H9 (cell line): ENCODE measurements around the gene LINC01488. TPM values are rescaled to one million over a fixed set of nuclear protein-coding genes. Genes with fewer than 3 reads are reported as not detected.

Experiments
- DNase-seq: peaks from one replicate; pipeline ENCODE4 v3.0.0-alpha.2; 2017
- H2AFZ ChIP-seq: one replicate; pipeline ENCODE4 v1.6.1; 2013; ENCODE audit warnings: mild to moderate bottlenecking, low read length, control low read depth, moderate library complexity
- H2AK5ac ChIP-seq: 2 replicates; pipeline ENCODE4 v1.6.1; 2013; ENCODE audit warnings: low read length, control low read depth, mixed read lengths; ENCODE audit not compliant: insufficient read length
- H2BK120ac ChIP-seq: one replicate; pipeline ENCODE4 v1.6.1; 2013; ENCODE audit warnings: low read depth, mild to moderate bottlenecking, low read length, control low read depth, inconsistent platforms; ENCODE audit not compliant: poor library complexity, severe bottlenecking
- H2BK12ac ChIP-seq: 2 replicates; pipeline ENCODE4 v1.6.1; 2013; ENCODE audit warnings: low read length, control low read depth, mixed read lengths, low read depth; ENCODE audit not compliant: insufficient read length
- H2BK15ac ChIP-seq: 2 replicates; pipeline ENCODE4 v1.6.1; 2013; ENCODE audit warnings: low read depth, low read length, control low read depth
- H2BK20ac ChIP-seq: one replicate; pipeline ENCODE4 v1.6.1; 2013; ENCODE audit warnings: low read depth, mild to moderate bottlenecking, low read length, control low read depth, inconsistent platforms; ENCODE audit not compliant: poor library complexity, severe bottlenecking
- H2BK5ac ChIP-seq: 2 replicates; pipeline ENCODE4 v1.6.1; 2013; ENCODE audit warnings: low read length, control low read depth, mixed read lengths; ENCODE audit not compliant: insufficient read length
- H3K14ac ChIP-seq: 2 replicates; pipeline ENCODE4 v1.6.1; 2013; ENCODE audit warnings: low read length, control low read depth; ENCODE audit not compliant: insufficient read depth
- H3K18ac ChIP-seq: 2 replicates; pipeline ENCODE4 v1.6.1; 2013; ENCODE audit warnings: low read depth, mild to moderate bottlenecking, mixed read lengths, low read length, control low read depth; ENCODE audit not compliant: insufficient read length
- H3K23ac ChIP-seq: 2 replicates; pipeline ENCODE4 v1.6.1; 2013; ENCODE audit warnings: low read length, control low read depth, mixed read lengths, low read depth; ENCODE audit not compliant: insufficient read length
- H3K23me2 ChIP-seq: 2 replicates; pipeline ENCODE4 v1.6.1; 2013; ENCODE audit warnings: low read depth, mild to moderate bottlenecking, mixed read lengths, low read length, control low read depth; ENCODE audit not compliant: insufficient read length, poor library complexity, severe bottlenecking
- H3K27ac ChIP-seq: 2 replicates; pipeline ENCODE4 v1.5.1; 2013; ENCODE audit warnings: low read length, control low read depth, mixed read lengths, low read depth; ENCODE audit not compliant: insufficient read length
- H3K27me3 ChIP-seq: 2 replicates; pipeline ENCODE4 v1.6.1; 2013; ENCODE audit warnings: low read length, control low read depth, inconsistent platforms; ENCODE audit not compliant: insufficient read depth
- H3K4ac ChIP-seq: 2 replicates; pipeline ENCODE4 v1.6.1; 2013; ENCODE audit warnings: low read depth, mild to moderate bottlenecking, control low read depth, inconsistent platforms, low read length, moderate library complexity
- H3K4me1 ChIP-seq: 2 replicates; pipeline ENCODE4 v1.6.1; 2013; ENCODE audit warnings: low read length, control low read depth, inconsistent platforms; ENCODE audit not compliant: insufficient read depth
- H3K4me2 ChIP-seq: 2 replicates; pipeline ENCODE4 v1.6.1; 2013; ENCODE audit warnings: low read length, control low read depth, mixed read lengths; ENCODE audit not compliant: insufficient read length, insufficient read depth
- H3K56ac ChIP-seq: 2 replicates; pipeline ENCODE4 v1.6.1; 2013; ENCODE audit warnings: low read depth, mild to moderate bottlenecking, mixed read lengths, low read length, control low read depth; ENCODE audit not compliant: insufficient read length
- H3K79me1 ChIP-seq: 2 replicates; pipeline ENCODE4 v1.6.1; 2013; ENCODE audit warnings: low read depth, mild to moderate bottlenecking, moderate library complexity, low read length, control low read depth, inconsistent platforms; ENCODE audit not compliant: insufficient read depth, poor library complexity, severe bottlenecking
- H3K79me2 ChIP-seq: 2 replicates; pipeline ENCODE4 v1.6.1; 2013; ENCODE audit warnings: low read length, control low read depth, inconsistent platforms; ENCODE audit not compliant: insufficient read depth
- H3K9ac ChIP-seq: 2 replicates; pipeline ENCODE4 v1.6.1; 2013; ENCODE audit warnings: low read length, control low read depth, mixed read lengths; ENCODE audit not compliant: insufficient read length; ENCODE audit errors: extremely low read depth
- H3K9me3 ChIP-seq: one replicate; pipeline ENCODE4 v1.6.1; 2013; ENCODE audit warnings: low read depth, low read length, inconsistent platforms; ENCODE audit not compliant: control insufficient read depth
- H3T11ph ChIP-seq: one replicate; pipeline ENCODE4 v1.6.1; 2013; ENCODE audit warnings: mild to moderate bottlenecking, low read length, control low read depth, inconsistent platforms
- H4K20me1 ChIP-seq: one replicate; pipeline ENCODE4 v1.6.1; 2013; ENCODE audit not compliant: control insufficient read depth, insufficient read length, insufficient read depth
- H4K5ac ChIP-seq: 2 replicates; pipeline ENCODE4 v1.6.1; 2013; ENCODE audit warnings: low read depth, mild to moderate bottlenecking, mixed read lengths, low read length, control low read depth; ENCODE audit not compliant: insufficient read length
- H4K8ac ChIP-seq: replicated peaks from 2 replicates; pipeline ENCODE4 v1.6.1; 2013; ENCODE audit warnings: low read length, control low read depth, mixed read lengths, low read depth; ENCODE audit not compliant: insufficient read length
- H4K91ac ChIP-seq: 2 replicates; pipeline ENCODE4 v1.6.1; 2013; ENCODE audit warnings: low read depth, mild to moderate bottlenecking, moderate library complexity, mixed read lengths, low read length, control low read depth; ENCODE audit not compliant: insufficient read length
- H3K27ac Mint-ChIP-seq, 3 experiments: 2 replicates in 2 of 3; 3 replicates in 1 of 3; pipeline ENCODE4 v1.8.0; 2020 to 2021; ENCODE audit warnings: mixed read lengths in 3 of 3, mild to moderate bottlenecking in 1 of 3, moderate library complexity in 1 of 3
- H3K27me3 Mint-ChIP-seq: 2 replicates; pipeline ENCODE4 v1.8.0; 2021; ENCODE audit warnings: low read depth, mild to moderate bottlenecking, moderate library complexity, mixed read lengths
- H3K36me3 Mint-ChIP-seq, 3 experiments: 2 replicates in 2 of 3; 3 replicates in 1 of 3; pipeline ENCODE4 v1.8.0; 2020 to 2021; ENCODE audit warnings: low read depth in 3 of 3, mixed read lengths in 3 of 3; ENCODE audit not compliant: insufficient read depth in 1 of 3
- H3K4me1 Mint-ChIP-seq, 2 experiments: 2 replicates each; pipeline ENCODE4 v1.8.0; 2020; ENCODE audit warnings: mixed read lengths in 2 of 2
- H3K4me3 Mint-ChIP-seq, 2 experiments: 2 replicates in 1 of 2; 3 replicates in 1 of 2; pipeline ENCODE4 v1.8.0; 2020 to 2021; ENCODE audit warnings: mild to moderate bottlenecking in 2 of 2, mixed read lengths in 2 of 2, moderate library complexity in 1 of 2
- H3K9me3 Mint-ChIP-seq, 2 experiments: 2 replicates in 1 of 2; 3 replicates in 1 of 2; pipeline ENCODE4 v1.8.0; 2020; ENCODE audit warnings: mild to moderate bottlenecking in 2 of 2, mixed read lengths in 2 of 2, moderate library complexity in 1 of 2
- CTCF ChIP-seq: fragments of 200-600 bp; sonication (generic); conservative IDR thresholded peaks from 3 replicates; pipeline ENCODE4 v1.8.0; 2021; ENCODE audit warnings: antibody characterized with exemption, mild to moderate bottlenecking
- WGBS: extraction: QIAGEN DNeasy Blood & Tissue Kit; methylation state at CpG from one replicate; pipeline ENCODE4 v1.1.7; 2013; ENCODE audit warnings: missing lambda C conversion rate, low lambda C conversion rate, mixed read lengths; ENCODE audit not compliant: insufficient read length; ENCODE audit errors: extremely low coverage; 5-methylcytosine and 5-hydroxymethylcytosine counted together
- total RNA-seq: library from RNA; stranded (reverse); gene quantifications from 2 replicates; pipeline ENCODE4 v1.2.1, GENCODE V29; 2021

The LINC01488 gene
- total RNA-seq, 1 experiment from 2014 or later = not detected

- Histone ChIP-seq H2AFZ (no peak overlapping the region), H4K5ac (no peak overlapping the region), H3K4ac (no peak overlapping the region), H4K8ac (no peak overlapping the region), H2BK5ac (no peak overlapping the region), H3K14ac (no peak overlapping the region), H2BK20ac (no peak overlapping the region), H3K4me2 (no peak overlapping the region), H3K27ac (no peak overlapping the region), H3K79me2 (no peaks in the 10 kb centered on the region), H2BK12ac (no peak overlapping the region), H2BK120ac (no peak overlapping the region), H3K18ac (no peak overlapping the region), H4K91ac (no peak overlapping the region), H4K20me1 (no peaks in the 10 kb centered on the region), H3K23ac (no peak overlapping the region), H3K27me3 (no peaks in the 10 kb centered on the region), H3K9me3 (no peaks in the 10 kb centered on the region), H3K9ac (no peak overlapping the region), H3T11ph (no peak overlapping the region), H3K4me1 (peaks cover 3% of the 10 kb centered on the region; the same call in 1 of the 2 replicates), H3K79me1 (no peaks in the 10 kb centered on the region), H3K23me2 (no peaks in the 10 kb centered on the region), H2BK15ac (no peak overlapping the region), H3K56ac (no peak overlapping the region), H2AK5ac (no peak overlapping the region)
- Mint-ChIP-seq H3K36me3 (no peaks in the 10 kb centered on the region), H3K27ac (peak overlapping the region in 1 of 3 experiments; percentile 40; a peak in 1 of 7 replicates), H3K4me1 (peaks cover 30 to 34% of the 10 kb centered on the region in 2 experiments), H3K27me3 (peaks cover 40% of the 10 kb centered on the region), H3K9me3 (no peaks in the 10 kb centered on the region), H3K4me3 (no peak overlapping the region; a peak in 1 of 5 replicates)
- DNase-seq = no peak
- no CpG with 5 or more reads among the region's 13 CpGs for WGBS
- TF ChIP-seq CTCF = no peak
Observed at GRCh38 chr11:69480547-69481392, 693 bp upstream of the LINC01488 start.
